HG02571 (cell line): ENCODE measurements around the gene NCOA5.

Experiments
- ATAC-seq: cut with Tn5 transposase; IDR thresholded peaks from one replicate; pipeline ENCODE4 v1.9.1; 2021; ENCODE audit warnings: mild to moderate bottlenecking, moderate library complexity; ENCODE audit not compliant: unreplicated experiment

The NCOA5 gene

GRCh38 chr20:46063652-46064054 lies 26.1 kb downstream of the NCOA5 start:
- no peak for ATAC-seq

GRCh38 chr20:46063151-46063550 lies 26.6 kb downstream of the NCOA5 start:
- ATAC-seq: no peak

GRCh38 chr20:46062621-46063020 lies 27.1 kb downstream of the NCOA5 start:
- ATAC-seq: no peak

- no peak for ATAC-seq
Observed at GRCh38 chr20:46062151-46062550, 27.6 kb downstream of the NCOA5 start.

- ATAC-seq: no peak
Observed at GRCh38 chr20:46060975-46061374, 28.8 kb downstream of the NCOA5 start.

GRCh38 chr20:46060301-46060881 lies 29.4 kb downstream of the NCOA5 start:
- no peak for ATAC-seq

- ATAC-seq: no peak
Observed at GRCh38 chr20:46058599-46059281, 31.0 kb downstream of the NCOA5 start.

- ATAC-seq: no peak
Observed at GRCh38 chr20:46057856-46058598, 31.7 kb downstream of the NCOA5 start.

GRCh38 chr20:46056970-46057855 lies 32.5 kb downstream of the NCOA5 start:
- no peak for ATAC-seq

GRCh38 chr20:46056027-46056833 lies 33.5 kb downstream of the NCOA5 start:
- ATAC-seq: no peak

GRCh38 chr20:46055269-46055668 lies 34.5 kb downstream of the NCOA5 start:
- no peak for ATAC-seq

- ATAC-seq: no peak
Observed at GRCh38 chr20:46054606-46055005, 35.2 kb downstream of the NCOA5 start.

- no peak for ATAC-seq
Observed at GRCh38 chr20:46053416-46053815, 36.3 kb downstream of the NCOA5 start.

GRCh38 chr20:46051556-46052308 lies 38.0 kb downstream of the NCOA5 start:
- ATAC-seq: no peak

GRCh38 chr20:46050885-46051284 lies 38.9 kb downstream of the NCOA5 start:
- no peak for ATAC-seq

GRCh38 chr20:46050444-46050843 lies 39.3 kb downstream of the NCOA5 start:
- no peak for ATAC-seq

- no peak for ATAC-seq
Observed at GRCh38 chr20:46049815-46050214, 39.9 kb downstream of the NCOA5 start.

GRCh38 chr20:46049190-46049589 lies 40.6 kb downstream of the NCOA5 start:
- no peak for ATAC-seq

GRCh38 chr20:46047821-46048220 lies 41.9 kb downstream of the NCOA5 start:
- no peak for ATAC-seq
